ENCODE results near the gene TNPO3. TPM values are rescaled to one million over a fixed set of nuclear protein-coding genes. Genes with fewer than 3 reads are reported as not detected.

Gene TNPO3
- total and polyA plus RNA-seq, 7 donors = 22.6 to 62.1 (median 37.0) TPM

DNA sequence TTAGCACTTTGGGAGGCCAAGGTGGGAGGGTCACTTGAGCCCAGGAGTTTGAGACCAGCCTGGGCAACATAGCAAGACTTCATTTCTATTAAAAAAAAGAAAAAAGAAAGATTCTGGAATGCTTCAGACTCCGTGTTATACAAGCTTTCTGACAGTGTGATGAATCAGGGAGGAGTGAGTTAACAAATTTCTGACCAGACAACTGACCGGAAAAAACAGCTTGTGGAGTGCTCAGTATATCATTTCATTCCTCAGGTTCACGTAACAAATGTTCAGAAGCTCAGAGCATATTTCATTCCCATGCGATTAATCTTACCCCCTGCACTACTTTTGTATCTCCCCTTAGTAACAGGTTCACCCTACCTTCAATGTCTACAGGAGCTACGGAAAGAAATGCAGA lies 28.6 kb upstream of the TNPO3 start:
- intact Hi-C loops (cut with DNase I) = no loop called here
- DNase-seq = no peak
- Histone ChIP-seq H3K27ac (no peak overlapping the region), H3K36me3 (ENCODE audit: insufficient read depth in 1 of 2, low read depth in 1 of 2) (no peaks in the 10 kb centered on the region), H3K9me3 (no peaks in the 10 kb centered on the region), H3K27me3 (ENCODE audit: insufficient read depth in 3 of 3, low read length in 2 of 3) (peaks cover 0 to 2% (median 0%) of the 10 kb centered on the region in 3 donors), H3K4me1 (no peaks in the 10 kb centered on the region), H3K4me3 (no peak overlapping the region)
- no peak for ATAC-seq
- TF ChIP-seq, protein P1, sequence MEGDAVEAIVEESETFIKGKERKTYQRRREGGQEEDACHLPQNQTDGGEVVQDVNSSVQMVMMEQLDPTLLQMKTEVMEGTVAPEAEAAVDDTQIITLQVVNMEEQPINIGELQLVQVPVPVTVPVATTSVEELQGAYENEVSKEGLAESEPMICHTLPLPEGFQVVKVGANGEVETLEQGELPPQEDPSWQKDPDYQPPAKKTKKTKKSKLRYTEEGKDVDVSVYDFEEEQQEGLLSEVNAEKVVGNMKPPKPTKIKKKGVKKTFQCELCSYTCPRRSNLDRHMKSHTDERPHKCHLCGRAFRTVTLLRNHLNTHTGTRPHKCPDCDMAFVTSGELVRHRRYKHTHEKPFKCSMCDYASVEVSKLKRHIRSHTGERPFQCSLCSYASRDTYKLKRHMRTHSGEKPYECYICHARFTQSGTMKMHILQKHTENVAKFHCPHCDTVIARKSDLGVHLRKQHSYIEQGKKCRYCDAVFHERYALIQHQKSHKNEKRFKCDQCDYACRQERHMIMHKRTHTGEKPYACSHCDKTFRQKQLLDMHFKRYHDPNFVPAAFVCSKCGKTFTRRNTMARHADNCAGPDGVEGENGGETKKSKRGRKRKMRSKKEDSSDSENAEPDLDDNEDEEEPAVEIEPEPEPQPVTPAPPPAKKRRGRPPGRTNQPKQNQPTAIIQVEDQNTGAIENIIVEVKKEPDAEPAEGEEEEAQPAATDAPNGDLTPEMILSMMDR (IDR thresholded peaks at IDR 0.05) = no peak
- WGBS, 3 donors = 36 to 42% (median 37%) methylated on average over 5 of the region's 5 CpGs

DNA sequence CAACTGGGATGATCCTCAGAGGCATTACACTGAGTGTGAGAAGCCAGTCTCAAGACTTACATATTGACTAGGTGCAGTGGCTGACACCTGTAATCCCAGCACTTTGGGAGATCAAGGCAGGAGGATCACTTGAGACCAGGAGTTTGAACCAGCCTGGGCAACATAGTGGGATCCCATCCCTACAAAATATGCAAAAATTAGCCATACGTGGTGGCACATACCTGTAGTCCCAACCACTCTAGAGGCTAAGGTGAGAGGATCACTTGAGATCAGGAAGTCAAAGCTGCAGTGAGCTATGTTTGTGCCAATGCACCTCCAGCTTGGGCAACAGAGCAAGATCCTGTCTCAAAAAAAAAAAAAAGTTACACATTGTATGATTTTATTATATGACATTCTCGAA lies 23.5 kb upstream of the TNPO3 start:
- no peak for DNase-seq
- H3K27me3 ChIP-seq (ENCODE audit: insufficient read depth in 3 of 3, low read length in 2 of 3) = peaks cover 0 to 2% (median 0%) of the 10 kb centered on the region in 3 donors
- no peaks in the 10 kb centered on the region for H3K4me1 ChIP-seq
- no peaks in the 10 kb centered on the region for H3K36me3 ChIP-seq (ENCODE audit: insufficient read depth in 1 of 2, low read depth in 1 of 2)
- no peaks in the 10 kb centered on the region for H3K9me3 ChIP-seq
- WGBS, 3 donors = 84 to 98% (median 87%) methylated on average over 2 of the region's 2 CpGs
- H3K4me3 ChIP-seq = no peak overlapping the region
- intact Hi-C loops (cut with DNase I) = no loop called here
- no peak overlapping the region for H3K27ac ChIP-seq
- no peak for ATAC-seq
- TF ChIP-seq, protein P1 (IDR thresholded peaks at IDR 0.05) = no peak

DNA sequence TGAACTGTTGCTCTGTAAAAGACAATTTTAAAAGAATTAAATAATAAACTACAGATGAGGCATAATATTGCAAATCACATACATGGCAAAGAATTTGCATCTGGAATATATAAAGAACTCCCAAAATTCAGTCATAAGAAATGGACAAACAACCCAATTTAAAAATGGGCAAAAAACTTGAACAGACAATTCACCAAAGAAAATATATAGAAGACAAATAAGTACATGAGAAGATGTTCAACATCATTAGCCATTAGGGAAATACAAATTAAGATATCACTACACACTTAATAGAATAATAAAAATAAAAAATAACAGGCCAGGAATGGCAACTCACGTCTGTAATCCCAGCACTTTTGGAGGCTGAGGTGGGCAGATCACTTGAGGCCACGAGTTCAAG lies 22.0 kb upstream of the TNPO3 start:
- TF ChIP-seq, protein P1 (IDR thresholded peaks at IDR 0.05) = no peak
- WGBS, 3 donors = 73 to 86% (median 82%) methylated on average over 2 of the region's 2 CpGs
- intact Hi-C loops (cut with DNase I) = no loop called here

DNA sequence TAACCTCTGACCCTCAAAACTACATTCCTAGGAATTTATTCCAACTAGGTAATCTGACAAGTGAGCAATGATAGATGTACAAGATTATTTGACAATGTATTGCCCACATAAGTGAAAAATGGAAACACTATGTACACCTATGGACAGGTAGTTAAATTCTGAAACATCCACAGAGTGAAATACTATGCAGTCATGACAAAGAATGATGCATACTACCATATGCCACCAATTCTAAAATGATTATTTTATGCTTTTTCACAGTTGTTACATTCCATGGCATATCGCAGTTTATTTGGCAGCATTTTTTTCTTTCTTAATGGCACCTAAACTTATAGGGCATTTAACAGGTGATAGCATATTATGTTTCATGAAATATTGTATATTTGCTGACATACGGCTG lies 20.1 kb upstream of the TNPO3 start:
- no peak for ATAC-seq
- intact Hi-C loops (cut with DNase I) = no loop called here

More for the DNA sequence above, 22.0 kb upstream of the TNPO3 start:
- no peak for DNase-seq
- Histone ChIP-seq H3K36me3 (ENCODE audit: insufficient read depth in 1 of 2, low read depth in 1 of 2) (no peaks in the 10 kb centered on the region), H3K9me3 (no peaks in the 10 kb centered on the region), H3K27ac (no peak overlapping the region), H3K27me3 (ENCODE audit: insufficient read depth in 3 of 3, low read length in 2 of 3) (peaks cover 0 to 2% (median 0%) of the 10 kb centered on the region in 3 donors), H3K4me3 (no peak overlapping the region), H3K4me1 (no peaks in the 10 kb centered on the region)
- no peak for ATAC-seq

More for the DNA sequence above, 20.1 kb upstream of the TNPO3 start:
- no peaks in the 10 kb centered on the region for H3K36me3 ChIP-seq (ENCODE audit: insufficient read depth in 1 of 2, low read depth in 1 of 2)
- TF ChIP-seq, protein P1 (IDR thresholded peaks at IDR 0.05) = no peak
- no peak overlapping the region for H3K27ac ChIP-seq
- WGBS, 3 donors = 76 to 84% (median 77%) methylated on average over 2 of the region's 2 CpGs
- no peak for DNase-seq
- no peaks in the 10 kb centered on the region for H3K9me3 ChIP-seq
- H3K27me3 ChIP-seq (ENCODE audit: insufficient read depth in 3 of 3, low read length in 2 of 3) = peaks cover 0 to 2% (median 0%) of the 10 kb centered on the region in 3 donors
- no peak overlapping the region for H3K4me3 ChIP-seq
- H3K4me1 ChIP-seq = no peaks in the 10 kb centered on the region
